T-helper 17 cell (primary cell): ENCODE data around the gene NHSL2. TPM values are rescaled to one million over a fixed set of nuclear protein-coding genes. Genes with fewer than 3 reads are reported as not detected.

ENCODE experiments used
- ATAC-seq: fragments of 150-1000 bp; cut with Tn5 transposase; 2 replicates; pipeline ENCODE4 v1.10.0; 2021; ENCODE audit warnings: mild to moderate bottlenecking, moderate library complexity
- DNase-seq, 3 donors: peaks; one replicate each; pipeline versions ENCODE4 v3.0.0 to v3.0.0-alpha.2; 2020 to 2021
- H3K9me3 ChIP-seq: one replicate; pipeline ENCODE4 v1.7.0; 2013; ENCODE audit warnings: low read length, mild to moderate bottlenecking; ENCODE audit not compliant: control insufficient read depth, poor library complexity, severe bottlenecking
- H3K27ac Mint-ChIP-seq: one replicate; pipeline ENCODE4 v1.8.0; 2022; ENCODE audit warnings: mild to moderate bottlenecking, moderate library complexity, mixed read lengths
- H3K27me3 Mint-ChIP-seq: one replicate; pipeline ENCODE4 v1.8.0; 2022; ENCODE audit warnings: mixed read lengths
- H3K36me3 Mint-ChIP-seq: one replicate; pipeline ENCODE4 v1.8.0; 2022; ENCODE audit warnings: low read depth, mixed read lengths
- H3K4me1 Mint-ChIP-seq: one replicate; pipeline ENCODE4 v1.8.0; 2022; ENCODE audit warnings: mild to moderate bottlenecking, mixed read lengths
- H3K4me3 Mint-ChIP-seq: one replicate; pipeline ENCODE4 v1.8.0; 2022; ENCODE audit warnings: mild to moderate bottlenecking, moderate library complexity, mixed read lengths
- total RNA-seq, 4 donors: library from RNA in 2 of 4; stranded (reverse) in 2 of 4; gene quantifications; one replicate each; pipeline ENCODE4 v1.2.3 and lab custom pipeline; 2022 to 2026

Gene NHSL2
- total RNA-seq, 2 donors from 2014 or later: 10.0 to 20.3 TPM

DNA sequence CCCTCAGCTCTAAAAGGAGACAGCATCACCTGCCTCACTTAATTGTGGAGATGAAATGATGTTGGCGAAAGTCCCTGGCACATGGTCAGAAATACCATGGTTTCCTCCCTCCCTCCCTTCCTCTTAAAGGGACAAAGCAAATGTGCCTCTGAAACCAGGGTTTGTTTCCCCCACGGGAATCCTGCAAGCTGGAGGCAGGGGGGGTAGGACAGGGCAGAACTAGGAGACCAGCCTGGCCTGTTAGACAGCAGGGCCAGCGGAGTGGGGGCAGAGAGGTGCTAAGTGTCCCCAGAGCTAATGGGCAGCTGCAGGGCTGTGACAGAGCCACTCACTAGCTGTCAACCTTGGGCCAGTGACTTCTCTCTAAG lies 215.4 kb downstream of the NHSL2 start:
- H3K9me3 ChIP-seq: no peaks in the 10 kb centered on the region
- H3K27ac Mint-ChIP-seq: peak overlapping the region; percentile 93
- ATAC-seq: no peak
- no peaks in the 10 kb centered on the region for H3K27me3 Mint-ChIP-seq
- H3K4me3 Mint-ChIP-seq: no peak overlapping the region
- DNase-seq: no peak
- peaks cover 28% of the 10 kb centered on the region for H3K4me1 Mint-ChIP-seq
- H3K36me3 Mint-ChIP-seq: peaks cover 2% of the 10 kb centered on the region

DNA sequence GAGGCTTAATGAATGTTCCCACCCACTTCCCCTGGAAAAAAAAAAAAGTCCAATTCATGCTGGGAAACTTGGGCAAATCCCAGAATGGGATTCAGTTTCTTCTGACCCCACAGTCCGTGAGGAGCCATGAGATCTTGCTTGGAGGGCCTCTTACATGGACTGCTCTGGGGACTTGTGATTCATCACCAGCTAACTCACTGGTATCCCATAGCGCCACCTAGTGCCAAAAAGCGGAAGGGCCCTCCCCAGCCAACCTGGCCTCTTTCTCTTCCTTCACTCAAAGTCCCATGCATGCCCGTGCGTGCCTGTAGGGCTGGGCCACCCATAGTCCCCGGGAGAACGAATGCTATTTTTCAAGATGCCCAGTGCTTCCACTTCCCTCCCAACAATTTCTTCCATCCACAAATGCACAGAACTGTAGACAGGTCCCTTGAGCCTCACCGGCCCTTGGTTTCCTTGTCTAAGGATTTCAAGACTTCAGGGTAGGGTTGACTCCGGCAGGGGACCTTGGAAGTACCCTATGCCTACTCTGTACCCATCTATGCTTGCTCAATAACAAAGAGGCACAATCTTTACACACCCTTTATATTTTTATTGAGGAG lies 216.0 kb downstream of the NHSL2 start:
- DNase-seq (peak; percentile 60 to 75 (median 66)), ATAC-seq (peak; percentile 76)
- H3K4me3 Mint-ChIP-seq: no peak overlapping the region
- peaks cover 28% of the 10 kb centered on the region for H3K4me1 Mint-ChIP-seq
- no peaks in the 10 kb centered on the region for H3K27me3 Mint-ChIP-seq
- H3K9me3 ChIP-seq: no peaks in the 10 kb centered on the region
- peak overlapping the region; percentile 93 for H3K27ac Mint-ChIP-seq
- peaks cover 2% of the 10 kb centered on the region for H3K36me3 Mint-ChIP-seq

DNA sequence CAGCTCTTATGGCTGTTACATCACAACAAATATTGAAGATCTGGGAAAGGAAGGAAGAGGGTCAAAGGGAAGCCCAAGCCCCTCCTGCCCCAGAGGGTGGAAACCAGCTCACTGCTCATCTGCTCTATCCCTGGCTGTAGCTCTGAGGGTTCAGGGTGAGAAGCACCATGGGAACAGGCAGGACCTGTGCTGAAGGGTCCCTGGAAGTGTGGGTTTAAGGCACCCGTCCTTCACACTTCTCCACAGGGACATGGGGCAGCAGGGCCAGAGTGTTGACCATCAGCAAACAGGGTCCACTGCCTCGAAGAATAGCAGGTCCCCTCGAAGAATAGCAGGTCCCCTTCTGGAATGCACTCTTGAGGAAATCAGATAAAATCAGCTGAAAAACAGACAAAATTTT lies 216.7 kb downstream of the NHSL2 start:
- Mint-ChIP-seq H3K27ac (no peak overlapping the region), H3K27me3 (no peaks in the 10 kb centered on the region), H3K4me3 (no peak overlapping the region), H3K36me3 (peaks cover 2% of the 10 kb centered on the region), H3K4me1 (peaks cover 30% of the 10 kb centered on the region)
- H3K9me3 ChIP-seq: no peaks in the 10 kb centered on the region
- ATAC-seq (no peak), DNase-seq (no peak)

DNA sequence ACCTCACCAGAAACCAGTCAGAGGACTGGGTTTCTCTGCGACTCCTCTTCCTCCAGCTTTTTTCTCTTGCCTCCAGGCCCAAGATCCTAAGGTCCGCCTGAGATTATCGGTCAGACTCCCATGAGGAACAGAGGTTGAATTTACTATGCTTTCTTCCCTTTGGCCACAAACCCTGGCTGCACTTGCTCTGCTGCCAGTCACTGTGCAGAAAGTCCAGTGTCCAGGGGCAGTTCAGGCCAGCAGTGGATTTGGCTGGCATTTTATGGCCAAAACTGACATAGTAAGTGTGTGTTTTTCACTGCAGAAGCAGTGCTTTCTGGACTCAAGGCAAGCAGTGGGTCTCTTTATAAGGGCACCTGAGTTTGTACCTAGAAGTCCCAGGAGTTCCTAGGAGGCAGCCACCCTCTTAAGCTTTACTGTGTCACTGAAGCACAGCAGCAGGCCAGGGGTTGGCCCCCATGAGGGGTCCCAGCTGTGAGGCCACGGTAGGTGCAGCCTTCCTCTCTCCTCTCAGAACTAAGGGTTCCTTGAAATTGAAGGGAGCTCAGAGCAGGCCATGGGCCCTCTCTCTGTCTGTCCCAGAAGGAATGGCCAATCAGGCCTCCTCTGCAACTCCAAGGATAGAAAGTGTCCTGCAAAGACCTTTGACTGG lies 217.7 kb downstream of the NHSL2 start:
- no peaks in the 10 kb centered on the region for H3K9me3 ChIP-seq
- Mint-ChIP-seq H3K4me1 (peaks cover 23% of the 10 kb centered on the region), H3K27me3 (no peaks in the 10 kb centered on the region), H3K36me3 (peaks cover 3% of the 10 kb centered on the region), H3K27ac (no peak overlapping the region), H3K4me3 (no peak overlapping the region)
- ATAC-seq: no peak
- DNase-seq: no peak

DNA sequence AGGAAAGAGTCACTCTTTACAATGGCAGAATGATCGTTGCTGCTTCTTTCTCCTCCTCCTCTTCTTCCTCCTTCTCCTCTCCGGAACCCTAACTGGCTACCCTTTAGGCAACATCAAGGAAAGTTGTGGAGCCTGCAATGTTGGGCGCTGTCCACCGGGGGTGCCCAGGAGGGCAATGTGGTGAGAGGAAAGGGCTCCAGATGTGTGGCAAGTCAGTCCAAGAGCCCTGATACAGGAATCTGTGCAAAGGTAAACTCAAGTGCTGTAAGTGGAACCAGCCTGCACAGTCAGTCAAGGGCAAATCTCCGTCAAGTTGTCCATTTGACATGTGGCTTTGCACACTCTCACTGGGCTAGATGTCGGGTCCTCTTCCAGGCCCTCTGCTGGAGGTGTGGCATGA lies 218.2 kb downstream of the NHSL2 start:
- no peak for ATAC-seq
- H3K4me1 Mint-ChIP-seq: peaks cover 23% of the 10 kb centered on the region
- H3K36me3 Mint-ChIP-seq: peaks cover 4% of the 10 kb centered on the region
- no peaks in the 10 kb centered on the region for H3K27me3 Mint-ChIP-seq
- H3K9me3 ChIP-seq: no peaks in the 10 kb centered on the region
- peak overlapping the region; percentile 36 for H3K4me3 Mint-ChIP-seq
- H3K27ac Mint-ChIP-seq: no peak overlapping the region
- DNase-seq: no peak

DNA sequence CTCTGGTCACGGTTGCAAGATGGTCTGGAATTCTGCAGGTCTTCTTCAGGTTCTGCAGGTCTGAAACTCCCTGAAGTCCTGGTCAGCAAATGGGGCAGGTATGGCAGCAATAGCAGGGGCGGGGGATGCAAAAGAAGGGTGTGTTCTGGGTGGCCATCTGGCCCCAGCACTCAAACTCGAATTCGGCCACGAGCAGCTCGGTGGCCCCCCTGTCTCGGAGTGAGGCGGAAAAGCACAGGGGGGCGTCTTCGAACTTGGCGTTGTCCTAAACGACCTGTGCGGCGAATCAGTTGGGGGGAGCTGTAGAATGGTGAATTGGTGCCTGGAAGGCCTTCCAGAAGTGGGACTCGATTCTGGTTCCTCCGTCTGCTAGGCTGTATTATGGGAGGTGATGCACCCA lies 219.0 kb downstream of the NHSL2 start:
- no peaks in the 10 kb centered on the region for H3K9me3 ChIP-seq
- peaks cover 4% of the 10 kb centered on the region for H3K36me3 Mint-ChIP-seq
- peaks cover 17% of the 10 kb centered on the region for H3K4me1 Mint-ChIP-seq
- peak overlapping the region; percentile 68 for H3K4me3 Mint-ChIP-seq
- DNase-seq (no peak), ATAC-seq (no peak)
- H3K27ac Mint-ChIP-seq: no peak overlapping the region
- no peaks in the 10 kb centered on the region for H3K27me3 Mint-ChIP-seq

DNA sequence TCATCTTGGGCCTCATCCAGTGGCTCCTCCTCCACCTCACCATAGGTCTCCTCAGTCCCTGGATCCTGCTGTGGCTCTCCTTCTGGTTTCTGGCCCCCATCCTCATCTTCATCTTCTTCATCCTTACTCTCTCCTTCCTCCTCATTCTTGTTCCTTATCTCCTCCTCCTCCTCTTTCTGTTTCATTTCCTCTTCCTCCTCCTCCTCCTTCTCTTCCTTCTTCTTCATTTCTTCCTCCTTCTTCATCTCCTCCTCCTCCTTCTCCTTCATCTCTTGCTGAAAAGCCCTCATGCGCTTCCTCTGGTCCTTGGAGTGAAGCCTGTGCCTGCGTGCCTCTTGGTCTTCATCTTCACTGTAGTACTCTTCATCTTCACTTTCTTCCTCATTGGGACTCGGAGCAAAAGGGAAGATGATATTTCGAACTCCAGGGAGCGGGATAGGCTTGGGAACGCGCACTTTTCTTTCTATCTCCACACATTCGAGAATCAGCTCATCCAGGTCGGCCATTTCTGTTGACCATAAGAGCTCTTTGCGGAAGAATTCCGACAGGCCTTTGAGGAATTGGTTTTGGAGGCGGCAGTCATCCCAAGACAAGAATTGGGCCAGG lies 219.6 kb downstream of the NHSL2 start:
- no peaks in the 10 kb centered on the region for H3K27me3 Mint-ChIP-seq
- ATAC-seq: no peak
- no peak for DNase-seq
- H3K36me3 Mint-ChIP-seq: peaks cover 4% of the 10 kb centered on the region
- H3K4me3 Mint-ChIP-seq: peak overlapping the region; percentile 81
- H3K27ac Mint-ChIP-seq: no peak overlapping the region
- H3K9me3 ChIP-seq: no peaks in the 10 kb centered on the region
- H3K4me1 Mint-ChIP-seq: peaks cover 14% of the 10 kb centered on the region

DNA sequence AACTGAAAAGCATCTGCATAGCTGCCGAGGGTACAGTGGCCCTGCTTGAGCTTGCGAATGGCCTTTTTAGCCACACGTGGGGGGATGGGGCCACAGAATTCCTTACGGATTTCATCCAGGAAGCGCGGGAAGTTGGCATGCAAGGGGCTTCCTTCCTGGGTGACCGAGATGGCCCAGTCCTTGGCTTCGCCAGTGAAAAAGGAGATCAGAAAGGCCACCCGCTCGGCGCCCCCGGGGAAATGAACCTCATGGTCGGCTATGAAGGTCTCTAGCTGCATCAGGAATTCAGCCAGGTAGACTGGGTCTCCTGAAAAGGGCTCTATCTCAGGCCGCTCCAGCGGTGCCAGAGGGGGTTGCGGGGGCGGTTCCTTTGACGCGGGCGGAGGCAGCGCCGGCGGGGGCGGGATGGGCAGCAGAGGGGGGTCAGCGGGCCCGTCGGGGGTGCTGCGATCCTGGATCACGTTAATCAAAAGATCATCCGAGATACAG lies 220.2 kb downstream of the NHSL2 start:
- no peak overlapping the region for H3K27ac Mint-ChIP-seq
- DNase-seq (no peak), ATAC-seq (no peak)
- H3K4me1 Mint-ChIP-seq: peaks cover 10% of the 10 kb centered on the region
- H3K36me3 Mint-ChIP-seq: peaks cover 4% of the 10 kb centered on the region
- peak overlapping the region; percentile 81 for H3K4me3 Mint-ChIP-seq
- H3K9me3 ChIP-seq: no peaks in the 10 kb centered on the region
- H3K27me3 Mint-ChIP-seq: no peaks in the 10 kb centered on the region

DNA sequence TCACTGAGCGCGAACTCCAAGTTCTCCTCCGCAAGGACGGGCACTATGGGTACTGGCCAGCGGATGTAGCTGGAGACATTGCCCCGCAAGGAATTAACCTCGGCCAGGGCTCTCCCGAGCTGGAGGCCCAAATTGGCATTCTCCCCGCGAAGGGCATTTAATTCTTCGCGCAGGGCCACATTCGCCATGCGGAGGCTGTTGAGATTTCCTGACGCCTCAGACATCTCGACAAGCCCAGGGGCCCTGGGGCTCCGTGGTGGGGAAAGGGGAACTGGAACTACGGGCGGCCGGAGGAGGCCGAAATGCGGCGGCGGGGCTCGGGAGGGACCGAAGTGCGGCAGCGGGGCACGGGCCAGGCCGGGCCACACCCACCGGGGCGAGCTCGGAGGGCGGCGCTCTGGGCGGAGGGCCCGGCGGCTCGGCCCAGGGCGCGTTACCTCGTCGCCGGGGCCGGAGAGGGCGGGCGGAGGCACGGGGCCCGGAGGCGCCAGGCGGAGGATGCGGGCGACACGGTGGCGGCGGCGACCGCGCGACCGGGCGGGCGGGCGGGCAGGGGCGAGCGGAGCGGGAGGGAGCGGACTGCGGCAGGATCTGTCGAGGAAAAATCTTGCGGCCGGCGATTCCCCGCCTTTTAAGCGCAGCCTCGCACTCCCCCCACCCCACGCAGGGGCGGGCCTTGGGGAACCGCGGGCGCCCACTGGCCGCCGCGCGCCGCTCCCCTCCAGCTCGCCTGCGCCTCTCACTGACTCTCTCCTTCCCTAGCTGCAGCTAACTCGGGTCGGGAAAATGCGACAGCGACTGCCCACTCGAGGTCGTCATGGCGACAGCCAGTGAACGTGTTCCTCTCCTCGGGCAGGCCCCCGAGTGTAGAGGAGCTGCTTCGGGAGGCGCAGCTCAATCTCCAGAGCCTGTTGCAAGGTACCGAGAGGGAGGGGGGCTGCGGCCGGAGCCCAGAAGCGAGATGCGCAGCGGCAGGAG lies 221.0 kb downstream of the NHSL2 start, which contains the start of gene RTL5:
Gene RTL5, minus strand, starts transcription at position 599 of the 978 bp plus-strand sequence.
- Mint-ChIP-seq H3K4me1 (peaks cover 8% of the 10 kb centered on the region), H3K27me3 (no peaks in the 10 kb centered on the region), H3K27ac (peak within 1 kb of the TSS; percentile 82), H3K36me3 (peaks cover 4% of the 10 kb centered on the region), H3K4me3 (peak within 1 kb of the TSS; percentile 86)
- DNase-seq (peak; percentile 23 to 54 (median 36)), ATAC-seq (peak; percentile 85)
- H3K9me3 ChIP-seq: no peaks in the 10 kb centered on the region

DNA sequence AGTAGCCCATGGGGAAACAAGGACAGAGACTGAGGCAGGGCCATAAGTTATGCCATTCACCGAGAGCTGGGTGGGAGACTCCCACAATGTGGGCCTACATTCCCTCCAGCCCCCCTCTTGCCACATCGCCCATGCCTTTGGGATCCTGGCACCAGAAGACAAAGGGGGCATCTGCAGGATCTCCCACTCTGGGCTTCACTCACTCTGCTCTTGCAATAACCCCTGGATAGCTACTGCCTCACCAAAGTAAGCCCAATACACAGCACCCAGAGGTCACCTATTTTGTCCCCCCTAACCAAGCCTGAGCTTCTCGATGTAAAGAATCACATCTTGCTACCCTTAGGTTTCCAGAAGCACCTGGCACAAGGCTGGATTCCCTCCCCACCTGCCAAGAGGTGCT lies 221.8 kb downstream of the NHSL2 start:
- H3K4me1 Mint-ChIP-seq: peaks cover 7% of the 10 kb centered on the region
- H3K9me3 ChIP-seq: no peaks in the 10 kb centered on the region
- H3K27ac Mint-ChIP-seq: peak overlapping the region; percentile 82
- no peak for DNase-seq
- H3K36me3 Mint-ChIP-seq: peaks cover 4% of the 10 kb centered on the region
- H3K27me3 Mint-ChIP-seq: no peaks in the 10 kb centered on the region
- no peak for ATAC-seq
- H3K4me3 Mint-ChIP-seq: peak overlapping the region; percentile 86

DNA sequence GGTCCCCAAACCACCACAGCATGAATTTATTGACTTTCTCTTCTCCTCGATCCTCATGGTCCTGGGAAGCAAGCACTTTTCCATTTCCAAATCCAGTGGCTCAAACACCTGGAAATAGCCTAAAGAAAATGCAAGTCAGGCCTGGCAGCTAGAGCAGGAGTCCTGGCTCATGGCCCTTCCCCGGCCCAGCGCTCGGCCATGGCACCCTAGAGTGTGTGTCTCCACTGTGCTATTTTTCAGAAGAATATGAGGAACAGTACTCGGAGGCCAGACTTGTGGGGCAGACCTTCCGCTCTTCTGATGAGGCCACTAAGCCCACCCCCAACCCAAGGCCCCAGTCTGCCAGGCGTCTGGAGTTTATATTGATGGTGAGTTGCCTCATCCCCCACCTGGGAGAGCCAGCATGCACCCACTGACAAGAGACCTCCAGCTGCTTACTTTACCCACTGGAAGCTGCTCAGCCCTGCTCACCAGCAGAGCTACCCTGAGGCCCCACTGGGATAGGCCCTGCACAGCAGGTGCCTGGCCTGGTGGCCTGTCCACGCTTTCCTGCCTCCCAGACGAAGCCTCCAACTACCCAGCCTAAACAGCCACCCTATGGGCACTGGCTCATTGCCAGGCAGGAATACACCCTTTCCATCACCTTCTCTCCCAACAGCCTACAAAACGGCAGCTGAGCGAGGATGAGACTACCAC lies 223.4 kb downstream of the NHSL2 start:
- H3K36me3 Mint-ChIP-seq: peaks cover 4% of the 10 kb centered on the region
- ATAC-seq (no peak), DNase-seq (no peak)
- H3K9me3 ChIP-seq: no peaks in the 10 kb centered on the region
- H3K4me3 Mint-ChIP-seq: no peak overlapping the region
- H3K4me1 Mint-ChIP-seq: peaks cover 7% of the 10 kb centered on the region
- H3K27ac Mint-ChIP-seq: peak overlapping the region; percentile 11
- H3K27me3 Mint-ChIP-seq: no peaks in the 10 kb centered on the region

DNA sequence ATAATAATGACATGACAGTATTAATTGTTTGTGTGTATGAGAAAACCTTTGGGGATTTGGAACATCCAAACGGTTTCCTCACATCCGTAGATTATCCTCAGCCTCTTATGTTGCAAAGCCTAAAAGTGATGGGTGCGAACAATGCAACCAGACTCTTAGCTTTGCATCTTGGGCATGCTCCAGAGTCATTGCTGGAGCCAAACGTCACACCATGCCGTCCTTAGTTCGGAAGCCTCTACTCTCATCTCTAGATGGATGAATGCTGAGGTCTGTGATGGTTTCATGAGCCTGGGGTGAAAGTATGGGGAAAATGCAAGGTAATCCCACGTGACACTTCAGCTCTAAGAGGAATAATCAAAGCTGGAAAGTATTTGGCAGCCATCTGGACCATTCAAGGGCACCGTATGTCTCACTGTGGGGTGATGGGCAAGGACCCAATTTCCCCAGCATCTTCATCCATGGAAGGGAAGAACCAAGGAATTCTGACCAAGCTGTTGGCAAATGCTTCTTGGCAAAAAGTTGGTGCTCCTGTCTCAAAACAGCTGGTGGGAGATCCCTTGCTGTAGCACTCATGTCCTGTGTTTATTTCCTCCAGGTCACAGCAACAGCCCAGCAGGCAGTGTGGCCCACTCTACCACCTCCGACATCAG lies 227.3 kb downstream of the NHSL2 start:
- Mint-ChIP-seq H3K27ac (no peak overlapping the region), H3K4me3 (no peak overlapping the region)

More for the DNA sequence above, 227.3 kb downstream of the NHSL2 start:
- ATAC-seq: no peak
- Mint-ChIP-seq H3K27me3 (no peaks in the 10 kb centered on the region), H3K36me3 (peaks cover 2% of the 10 kb centered on the region), H3K4me1 (peaks cover 14% of the 10 kb centered on the region)
- DNase-seq: no peak
- H3K9me3 ChIP-seq: no peaks in the 10 kb centered on the region
